ENCODE measurements around the gene ALCAM.

GRCh38 chr3:105545051-105545450 lies 178.3 kb downstream of the ALCAM start:
- TF ChIP-seq POLR2A (IDR thresholded peaks at IDR 0.05), result no peak
- TF ChIP-seq CTCF (IDR thresholded peaks at IDR 0.05), result no peak
- TF ChIP-seq POLR2AphosphoS5 (IDR thresholded peaks at IDR 0.05), result no peak
- no peak for TF ChIP-seq EP300 (IDR thresholded peaks at IDR 0.05)

All from stomach (tissue), 4 donors.